ENCODE data around the gene TAS2R50. TPM values are rescaled to one million over a fixed set of nuclear protein-coding genes. Genes with fewer than 3 reads are reported as not detected.

TAS2R50 gene
- total RNA-seq, 1 experiment from 2014 or later: 1.1 TPM

DNA sequence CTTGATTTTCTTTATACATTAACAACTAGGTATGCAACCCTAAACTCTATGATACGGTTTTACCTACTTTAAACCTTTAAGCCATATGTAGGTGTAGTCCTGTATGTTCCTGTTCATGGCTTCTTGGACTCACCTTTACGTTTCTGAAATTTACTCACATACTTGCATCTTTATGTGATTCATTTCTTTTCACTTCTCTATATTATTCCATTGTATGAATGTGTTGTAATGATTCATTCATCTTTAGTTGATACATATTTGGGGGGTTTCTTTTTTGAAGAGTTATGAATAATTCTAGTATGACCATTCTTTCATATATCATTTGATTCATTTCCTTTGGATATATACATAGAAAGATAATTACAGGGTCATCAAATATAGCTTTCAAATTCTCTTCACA lies 2.4 kb upstream of the TAS2R50 start:
- no TSS peak for BruUV-seq (replicated peaks)

DNA sequence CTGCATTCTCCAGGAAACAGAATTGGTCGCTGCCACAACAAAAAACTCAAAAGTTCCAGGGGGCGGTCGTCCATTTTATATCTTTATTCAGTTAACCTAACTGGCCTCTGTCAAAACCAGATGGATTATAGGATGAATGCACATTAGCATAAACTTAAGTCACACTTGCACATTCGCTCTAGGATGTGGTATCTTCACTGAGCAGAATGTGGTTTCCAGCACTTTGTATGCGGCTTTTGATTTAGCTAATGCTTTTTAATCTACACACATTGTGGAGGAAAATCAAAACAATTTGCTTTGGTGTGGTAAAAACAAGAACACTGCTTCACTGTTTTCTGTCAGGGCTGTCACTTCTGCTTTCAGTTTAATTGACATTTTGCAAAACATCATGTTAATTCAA lies 4.5 kb downstream of the TAS2R50 start:
- Mint-ChIP-seq H3K27me3 (ENCODE audit: insufficient read depth, unreplicated experiment) (no peaks in the 10 kb centered on the region), H3K36me3 (ENCODE audit: insufficient read depth, unreplicated experiment) (no peaks in the 10 kb centered on the region), H3K4me1 (ENCODE audit: insufficient read depth, unreplicated experiment) (no peaks in the 10 kb centered on the region), H3K9me3 (ENCODE audit: unreplicated experiment) (no peaks in the 10 kb centered on the region), H3K27ac (ENCODE audit: low read depth, unreplicated experiment) (no peak overlapping the region), H3K4me3 (ENCODE audit: unreplicated experiment) (no peak overlapping the region)
- TF ChIP-seq, protein P1, sequence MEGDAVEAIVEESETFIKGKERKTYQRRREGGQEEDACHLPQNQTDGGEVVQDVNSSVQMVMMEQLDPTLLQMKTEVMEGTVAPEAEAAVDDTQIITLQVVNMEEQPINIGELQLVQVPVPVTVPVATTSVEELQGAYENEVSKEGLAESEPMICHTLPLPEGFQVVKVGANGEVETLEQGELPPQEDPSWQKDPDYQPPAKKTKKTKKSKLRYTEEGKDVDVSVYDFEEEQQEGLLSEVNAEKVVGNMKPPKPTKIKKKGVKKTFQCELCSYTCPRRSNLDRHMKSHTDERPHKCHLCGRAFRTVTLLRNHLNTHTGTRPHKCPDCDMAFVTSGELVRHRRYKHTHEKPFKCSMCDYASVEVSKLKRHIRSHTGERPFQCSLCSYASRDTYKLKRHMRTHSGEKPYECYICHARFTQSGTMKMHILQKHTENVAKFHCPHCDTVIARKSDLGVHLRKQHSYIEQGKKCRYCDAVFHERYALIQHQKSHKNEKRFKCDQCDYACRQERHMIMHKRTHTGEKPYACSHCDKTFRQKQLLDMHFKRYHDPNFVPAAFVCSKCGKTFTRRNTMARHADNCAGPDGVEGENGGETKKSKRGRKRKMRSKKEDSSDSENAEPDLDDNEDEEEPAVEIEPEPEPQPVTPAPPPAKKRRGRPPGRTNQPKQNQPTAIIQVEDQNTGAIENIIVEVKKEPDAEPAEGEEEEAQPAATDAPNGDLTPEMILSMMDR (IDR thresholded peaks at IDR 0.05; ENCODE audit: unreplicated experiment): no peak
- no peak for DNase-seq (ENCODE audit: unreplicated experiment)
- BruUV-seq (replicated peaks): no TSS peak
- ChIA-PET POLR2A (no interaction called here), CTCF (no interaction called here)
- intact Hi-C loops (cut with micrococcal nuclease): no loop called here

More for the DNA sequence above, 2.4 kb upstream of the TAS2R50 start:
- TF ChIP-seq, protein P1 (IDR thresholded peaks at IDR 0.05; ENCODE audit: unreplicated experiment): no peak
- Mint-ChIP-seq H3K4me1 (ENCODE audit: insufficient read depth, unreplicated experiment) (no peaks in the 10 kb centered on the region), H3K4me3 (ENCODE audit: unreplicated experiment) (no peak overlapping the region), H3K27ac (ENCODE audit: low read depth, unreplicated experiment) (no peak overlapping the region), H3K9me3 (ENCODE audit: unreplicated experiment) (peaks cover 7% of the 10 kb centered on the region), H3K27me3 (ENCODE audit: insufficient read depth, unreplicated experiment) (no peaks in the 10 kb centered on the region), H3K36me3 (ENCODE audit: insufficient read depth, unreplicated experiment) (peaks cover 16% of the 10 kb centered on the region)
- no peak for DNase-seq (ENCODE audit: unreplicated experiment)
- ChIA-PET POLR2A (no interaction called here), CTCF (no interaction called here)
- intact Hi-C loops (cut with micrococcal nuclease): no loop called here

DNA sequence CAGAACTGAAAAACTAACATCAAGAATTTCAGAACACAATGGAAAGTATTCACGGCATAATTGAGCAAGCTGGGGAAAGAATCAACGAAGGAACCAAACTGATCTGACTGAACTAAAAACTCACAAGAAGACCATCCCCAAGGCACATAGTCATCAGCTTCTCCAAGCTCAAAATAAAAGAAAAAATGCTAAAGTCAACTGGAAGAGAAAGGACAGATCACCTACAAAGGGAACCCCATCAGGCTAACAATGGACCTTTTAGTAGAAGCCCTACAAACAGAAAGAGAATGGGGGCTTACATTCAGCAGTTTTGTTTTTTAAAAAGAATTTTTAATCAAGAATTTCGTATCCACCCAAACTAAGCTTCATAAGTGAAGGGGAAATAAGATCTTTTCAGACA lies 11.7 kb downstream of the TAS2R50 start:
- TF ChIP-seq, protein P1 (IDR thresholded peaks at IDR 0.05; ENCODE audit: unreplicated experiment): no peak
- H3K27ac Mint-ChIP-seq (ENCODE audit: low read depth, unreplicated experiment): no peak overlapping the region
- CTCF ChIA-PET: interaction anchor here (0.5 kb wide), 1 partner anchor 24 kb away, joined by 3 read pairs; no protein-coding TSS in a partner anchor

DNA sequence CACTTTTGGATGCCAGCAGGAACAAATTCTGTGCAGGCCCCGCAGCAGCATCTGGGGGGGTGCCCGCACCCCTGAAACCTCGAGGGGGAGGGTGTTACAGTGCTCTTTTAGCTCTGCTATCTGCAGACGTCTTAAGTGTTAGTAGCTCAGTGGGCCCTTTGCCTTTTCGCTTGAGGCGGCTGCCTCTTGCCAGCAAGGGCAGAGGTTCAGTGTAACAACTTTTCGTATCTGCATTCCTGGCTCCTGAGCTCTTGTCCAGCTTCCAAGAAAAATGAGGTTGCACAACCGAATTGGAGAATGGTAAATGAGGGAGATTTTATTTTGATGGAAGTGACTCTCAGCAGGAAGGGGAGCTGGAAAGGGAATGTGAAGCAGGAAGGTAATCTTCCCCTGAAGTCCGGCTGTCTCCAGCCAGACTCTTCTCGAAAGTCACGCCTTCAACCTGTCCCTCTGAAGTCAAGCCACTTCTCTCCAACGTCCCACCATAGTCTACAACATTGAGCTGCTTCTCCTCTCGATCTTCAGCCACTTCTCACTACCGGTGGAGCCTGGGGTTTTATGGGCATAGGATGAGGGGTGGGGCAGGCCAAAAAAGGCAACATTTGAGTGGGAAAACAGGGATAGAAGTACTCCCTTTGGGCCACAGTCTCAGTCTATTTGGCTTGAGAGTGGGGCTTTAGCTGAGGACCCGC lies 17.8 kb downstream of the TAS2R50 start:
- H3K4me1 Mint-ChIP-seq (ENCODE audit: insufficient read depth, unreplicated experiment): peaks cover 18% of the 10 kb centered on the region
- ChIA-PET POLR2A (interaction anchor here (0.6 to 2.5 kb wide), 8 partner anchors 11 to 230 kb away, joined by 3 to 16 read pairs (median 3); partner anchors contain the start of gene SMIM10L1), CTCF (interaction anchor here (0.8 to 1.3 kb wide), 4 partner anchors 34 to 518 kb away, joined by 3 to 6 read pairs (median 4); partner anchors contain the start of gene TAS2R31)
- no TSS peak for BruUV-seq (replicated peaks)
- no peaks in the 10 kb centered on the region for H3K27me3 Mint-ChIP-seq (ENCODE audit: insufficient read depth, unreplicated experiment)
- intact Hi-C loops (cut with micrococcal nuclease): loop anchor here (10.0 kb wide), 1 partner anchor 194 kb away; no protein-coding TSS in a partner anchor
- H3K36me3 Mint-ChIP-seq (ENCODE audit: insufficient read depth, unreplicated experiment): no peaks in the 10 kb centered on the region
- no peaks in the 10 kb centered on the region for H3K9me3 Mint-ChIP-seq (ENCODE audit: unreplicated experiment)
- H3K4me3 Mint-ChIP-seq (ENCODE audit: unreplicated experiment): peak overlapping the region; percentile 62
- peak; percentile 94 for DNase-seq (ENCODE audit: unreplicated experiment)
- TF ChIP-seq, protein P1 (IDR thresholded peaks at IDR 0.05; ENCODE audit: unreplicated experiment): no peak
- peak overlapping the region; percentile 63 for H3K27ac Mint-ChIP-seq (ENCODE audit: low read depth, unreplicated experiment)

More for the DNA sequence above, 11.7 kb downstream of the TAS2R50 start:
- H3K27me3 Mint-ChIP-seq (ENCODE audit: insufficient read depth, unreplicated experiment): no peaks in the 10 kb centered on the region
- H3K9me3 Mint-ChIP-seq (ENCODE audit: unreplicated experiment): no peaks in the 10 kb centered on the region
- BruUV-seq (replicated peaks): no TSS peak
- H3K36me3 Mint-ChIP-seq (ENCODE audit: insufficient read depth, unreplicated experiment): no peaks in the 10 kb centered on the region
- no peak overlapping the region for H3K4me3 Mint-ChIP-seq (ENCODE audit: unreplicated experiment)
- intact Hi-C loops (cut with micrococcal nuclease): no loop called here
- no peaks in the 10 kb centered on the region for H3K4me1 Mint-ChIP-seq (ENCODE audit: insufficient read depth, unreplicated experiment)
- POLR2A ChIA-PET: no interaction called here
- DNase-seq (ENCODE audit: unreplicated experiment): no peak
